ENCODE results near the gene ADD1.
"Not testable (repeated sequence)": the region's sequence is repeated elsewhere in the genome, so short reads cannot be mapped to it uniquely, and the experiment has no call there.

The ADD1 gene

GRCh38 chr4:2944586-2945526 is 101.2 kb downstream of the ADD1 start:
- no peak overlapping the region for H3K4me3 ChIP-seq
- no peak for DNase-seq (ENCODE audit: low spot score)
- H3K27ac ChIP-seq, result no peak overlapping the region
- TF ChIP-seq CTCF (IDR thresholded peaks at IDR 0.05), result no peak

DNA sequence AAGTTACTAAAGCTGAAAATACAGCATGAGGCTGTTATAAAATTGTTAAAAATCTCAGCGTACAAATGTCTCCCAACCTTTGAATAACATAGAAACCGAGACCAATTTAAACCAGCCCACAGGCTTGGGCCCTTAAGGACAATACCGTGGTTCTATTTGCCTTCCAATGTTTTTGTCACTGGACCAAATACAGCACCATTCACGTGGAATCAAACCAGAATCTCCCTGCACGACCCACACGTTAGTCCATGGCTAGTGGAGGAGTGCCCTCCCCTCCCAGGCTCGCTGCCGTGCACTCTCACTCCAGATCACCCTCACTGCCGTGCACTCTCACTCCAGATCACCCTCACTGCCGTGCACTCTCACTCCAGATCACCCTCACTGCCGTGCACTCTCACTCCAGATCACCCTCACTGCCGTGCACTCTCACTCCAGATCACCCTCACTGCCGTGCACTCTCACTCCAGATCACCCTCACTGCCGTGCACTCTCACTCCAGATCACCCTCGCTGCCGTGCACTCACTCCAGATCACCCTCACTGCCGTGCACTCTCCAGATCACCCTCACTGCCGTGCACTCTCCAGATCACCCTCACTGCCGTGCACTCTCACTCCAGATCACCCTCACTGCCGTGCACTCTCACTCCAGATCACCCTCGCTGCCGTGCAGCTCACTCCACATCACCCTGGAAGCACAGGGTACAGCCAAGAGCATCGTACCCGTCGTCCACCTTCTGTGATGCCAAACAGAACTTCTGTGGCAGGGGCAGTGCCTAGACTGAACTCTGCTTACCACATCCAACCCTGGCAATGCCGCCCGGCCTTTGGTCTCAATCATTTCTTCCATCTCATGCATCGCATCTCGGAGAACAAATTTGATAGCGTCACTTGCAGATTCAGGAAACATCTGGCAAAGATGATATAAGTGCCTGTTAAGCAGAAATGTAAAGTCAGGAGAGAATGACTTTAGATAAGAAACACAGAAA is 102.3 kb downstream of the ADD1 start:
- DNase-seq (ENCODE audit: low spot score); H3K4me3 ChIP-seq: not testable (repeated sequence)

GRCh38 chr4:2946812-2947600 is 103.4 kb downstream of the ADD1 start:
- H3K4me3 ChIP-seq, result no peak overlapping the region
- DNase-seq (ENCODE audit: low spot score), result no peak
- TF ChIP-seq CTCF (IDR thresholded peaks at IDR 0.05), result no peak
- no peak overlapping the region for H3K27ac ChIP-seq

More for the DNA sequence above, 102.3 kb downstream of the ADD1 start:
- not testable (repeated sequence) for H3K27ac ChIP-seq

DNA sequence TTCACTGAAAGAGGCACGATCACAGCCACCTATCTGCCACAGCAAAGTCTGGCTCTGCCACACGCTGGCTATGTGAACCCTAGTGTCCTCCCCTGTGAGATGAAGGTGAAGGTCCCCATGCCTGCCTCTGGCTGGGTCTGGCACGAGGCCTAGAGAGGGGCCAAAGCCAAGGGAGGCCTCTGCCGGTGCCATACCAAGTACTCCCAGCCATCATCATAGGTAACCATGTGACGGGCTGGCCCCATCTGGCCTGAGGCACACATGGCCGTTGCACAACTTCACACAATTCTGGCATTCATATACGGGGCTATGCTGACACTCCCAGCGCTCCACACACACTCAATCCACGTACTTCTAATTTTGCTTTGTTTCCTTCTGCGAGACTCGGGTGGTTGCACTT is 104.3 kb downstream of the ADD1 start:
- H3K4me3 ChIP-seq, result no peak overlapping the region
- TF ChIP-seq CTCF (IDR thresholded peaks at IDR 0.05), result no peak
- no peak overlapping the region for H3K27ac ChIP-seq
- DNase-seq (ENCODE audit: low spot score), result peak; percentile 43

GRCh38 chr4:2948895-2949781 is 105.5 kb downstream of the ADD1 start:
- peak; percentile 56 for DNase-seq (ENCODE audit: low spot score)
- TF ChIP-seq CTCF (IDR thresholded peaks at IDR 0.05), result no peak
- H3K4me3 ChIP-seq, result no peak overlapping the region
- H3K27ac ChIP-seq, result no peak overlapping the region

DNA sequence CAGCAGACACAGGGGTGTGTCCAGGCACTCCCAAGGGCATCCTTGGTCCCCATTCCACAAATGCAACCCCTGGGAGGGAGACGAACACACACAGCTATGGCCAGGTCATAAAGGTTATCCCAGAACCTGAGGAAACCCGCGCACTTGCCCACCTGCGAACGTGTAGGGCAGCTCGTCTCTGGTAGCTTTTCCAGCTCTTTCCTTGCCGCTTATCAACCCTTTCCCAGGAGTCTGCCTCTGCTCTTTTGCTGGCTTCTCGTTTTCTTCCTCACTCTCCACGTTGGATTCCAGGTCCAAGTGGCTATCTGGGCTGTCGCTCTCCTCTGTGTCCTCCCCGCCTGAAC is 106.1 kb downstream of the ADD1 start:
- DNase-seq (ENCODE audit: low spot score), result peak; percentile 26
- Histone ChIP-seq H3K4me3 (no peak overlapping the region), H3K27ac (no peak overlapping the region)
- no peak for TF ChIP-seq CTCF (IDR thresholded peaks at IDR 0.05)
